ENCODE results near the gene PGBD5. TPM values are rescaled to one million over a fixed set of nuclear protein-coding genes. Genes with fewer than 3 reads are reported as not detected.

The PGBD5 gene
- polyA plus RNA-seq, 1 donor (not counting 4 experiments of a cell fraction or from before 2014, with no cell fraction given), result 0.28 TPM

DNA sequence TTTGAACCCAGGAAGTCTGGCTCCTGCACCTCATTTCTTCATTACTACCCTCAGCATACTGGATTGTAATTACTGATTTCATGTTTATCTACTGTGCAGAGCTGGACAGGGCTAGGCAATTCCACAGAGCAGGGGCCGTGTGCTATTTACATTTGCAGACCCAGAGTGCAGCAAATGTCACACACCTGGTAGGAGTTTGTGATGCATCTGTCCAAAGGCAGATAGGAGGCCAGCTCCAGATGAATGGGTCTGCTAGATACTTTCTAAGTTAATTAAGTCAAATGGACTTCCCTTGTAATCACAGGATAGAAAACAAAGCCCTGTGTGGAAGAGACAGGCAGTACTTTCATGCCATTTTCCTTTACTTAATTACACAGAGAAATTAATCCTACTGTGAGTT is 46.2 kb downstream of the PGBD5 start:
- no peaks in the 10 kb centered on the region for H3K79me2 ChIP-seq (ENCODE audit: control insufficient read depth, insufficient read depth, low read length)
- H4K20me1 ChIP-seq (ENCODE audit: control insufficient read depth, extremely low read depth, insufficient read depth, low read length), result no peaks in the 10 kb centered on the region
- H3K9ac ChIP-seq (ENCODE audit: control insufficient read depth, extremely low read depth, insufficient read depth, low read length), result no peak overlapping the region
- no peak overlapping the region for H2AFZ ChIP-seq (ENCODE audit: control insufficient read depth, low read length)
- TF ChIP-seq, protein P1, sequence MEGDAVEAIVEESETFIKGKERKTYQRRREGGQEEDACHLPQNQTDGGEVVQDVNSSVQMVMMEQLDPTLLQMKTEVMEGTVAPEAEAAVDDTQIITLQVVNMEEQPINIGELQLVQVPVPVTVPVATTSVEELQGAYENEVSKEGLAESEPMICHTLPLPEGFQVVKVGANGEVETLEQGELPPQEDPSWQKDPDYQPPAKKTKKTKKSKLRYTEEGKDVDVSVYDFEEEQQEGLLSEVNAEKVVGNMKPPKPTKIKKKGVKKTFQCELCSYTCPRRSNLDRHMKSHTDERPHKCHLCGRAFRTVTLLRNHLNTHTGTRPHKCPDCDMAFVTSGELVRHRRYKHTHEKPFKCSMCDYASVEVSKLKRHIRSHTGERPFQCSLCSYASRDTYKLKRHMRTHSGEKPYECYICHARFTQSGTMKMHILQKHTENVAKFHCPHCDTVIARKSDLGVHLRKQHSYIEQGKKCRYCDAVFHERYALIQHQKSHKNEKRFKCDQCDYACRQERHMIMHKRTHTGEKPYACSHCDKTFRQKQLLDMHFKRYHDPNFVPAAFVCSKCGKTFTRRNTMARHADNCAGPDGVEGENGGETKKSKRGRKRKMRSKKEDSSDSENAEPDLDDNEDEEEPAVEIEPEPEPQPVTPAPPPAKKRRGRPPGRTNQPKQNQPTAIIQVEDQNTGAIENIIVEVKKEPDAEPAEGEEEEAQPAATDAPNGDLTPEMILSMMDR (optimal IDR thresholded peaks at IDR 0.05 in 1 of 3, IDR thresholded peaks at IDR 0.05 in 1 of 3, conservative IDR thresholded peaks at IDR 0.05 in 1 of 3; ENCODE audit: extremely low read depth in 1 of 3, insufficient read depth in 2 of 3, low read length in 3 of 3), result no peak
- TF ChIP-seq EZH2 (IDR thresholded peaks at IDR 0.05; ENCODE audit: low read length), result no peak
- no peak overlapping the region for H3K27ac ChIP-seq (ENCODE audit: control insufficient read depth, insufficient read depth, low read length)
- H3K9me3 ChIP-seq (ENCODE audit: control insufficient read depth, low read depth, low read length), result peaks cover 6% of the 10 kb centered on the region
- H3K4me2 ChIP-seq (ENCODE audit: control insufficient read depth, extremely low read depth, insufficient read depth, low read depth, low read length), result no peak overlapping the region
- no peak for DNase-seq (ENCODE audit: low read depth, low spot score)
- peaks cover 4% of the 10 kb centered on the region for H3K27me3 ChIP-seq (ENCODE audit: control insufficient read depth, extremely low read depth, insufficient read depth, low read length)
- H3K9me1 ChIP-seq (ENCODE audit: control insufficient read depth, extremely low read depth, insufficient read depth, low read length), result no peaks in the 10 kb centered on the region
- FAIRE-seq, result no peak
- H3K4me3 ChIP-seq (ENCODE audit: control insufficient read depth in 2 of 3, extremely low read depth in 1 of 3, insufficient read depth in 2 of 3, low read depth in 1 of 3, low read length in 3 of 3), result no peak overlapping the region
- H3K36me3 ChIP-seq (ENCODE audit: control insufficient read depth in 2 of 2, extremely low read depth in 1 of 2, insufficient read depth in 2 of 2, low read length in 2 of 2), result no peaks in the 10 kb centered on the region
- dilution Hi-C loops (cut with MboI; ENCODE audit: extremely low pct_ligation_motif_present, low sequenced_read_pairs), result no loop called here
- H3K4me1 ChIP-seq (ENCODE audit: control insufficient read depth, extremely low read depth, insufficient read depth, low read length), result no peaks in the 10 kb centered on the region

DNA sequence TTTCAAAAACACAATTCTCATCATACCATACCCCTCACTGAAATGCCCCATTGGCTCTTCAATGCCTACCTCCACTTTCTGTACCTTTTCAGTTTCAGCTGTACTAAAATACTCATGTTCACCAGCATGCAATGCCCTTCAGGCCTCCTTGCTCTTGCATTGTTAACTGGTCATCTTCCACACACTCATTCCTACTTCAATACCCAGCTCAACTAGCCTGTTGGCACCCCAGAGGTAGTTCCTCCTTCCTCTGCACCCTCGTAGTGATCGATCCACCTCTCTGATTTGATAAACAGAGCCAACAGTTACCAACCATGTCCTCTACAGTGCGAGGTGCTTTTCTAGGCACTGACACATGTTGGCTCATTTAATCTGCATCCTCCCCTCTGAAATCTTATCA is 46.7 kb downstream of the PGBD5 start:
- Histone ChIP-seq H3K4me2 (ENCODE audit: control insufficient read depth, extremely low read depth, insufficient read depth, low read depth, low read length) (no peak overlapping the region), H3K4me3 (ENCODE audit: control insufficient read depth in 2 of 3, extremely low read depth in 1 of 3, insufficient read depth in 2 of 3, low read depth in 1 of 3, low read length in 3 of 3) (no peak overlapping the region), H2AFZ (ENCODE audit: control insufficient read depth, low read length) (no peak overlapping the region), H3K4me1 (ENCODE audit: control insufficient read depth, extremely low read depth, insufficient read depth, low read length) (no peaks in the 10 kb centered on the region), H3K9me3 (ENCODE audit: control insufficient read depth, low read depth, low read length) (peaks cover 6% of the 10 kb centered on the region), H3K9me1 (ENCODE audit: control insufficient read depth, extremely low read depth, insufficient read depth, low read length) (no peaks in the 10 kb centered on the region), H3K27ac (ENCODE audit: control insufficient read depth, insufficient read depth, low read length) (no peak overlapping the region), H3K79me2 (ENCODE audit: control insufficient read depth, insufficient read depth, low read length) (no peaks in the 10 kb centered on the region), H3K9ac (ENCODE audit: control insufficient read depth, extremely low read depth, insufficient read depth, low read length) (no peak overlapping the region), H3K27me3 (ENCODE audit: control insufficient read depth, extremely low read depth, insufficient read depth, low read length) (peaks cover 4% of the 10 kb centered on the region), H3K36me3 (ENCODE audit: control insufficient read depth in 2 of 2, extremely low read depth in 1 of 2, insufficient read depth in 2 of 2, low read length in 2 of 2) (no peaks in the 10 kb centered on the region), H4K20me1 (ENCODE audit: control insufficient read depth, extremely low read depth, insufficient read depth, low read length) (no peaks in the 10 kb centered on the region)
- TF ChIP-seq, protein P1 (optimal IDR thresholded peaks at IDR 0.05 in 1 of 3, IDR thresholded peaks at IDR 0.05 in 1 of 3, conservative IDR thresholded peaks at IDR 0.05 in 1 of 3; ENCODE audit: extremely low read depth in 1 of 3, insufficient read depth in 2 of 3, low read length in 3 of 3), result no peak
- no peak for TF ChIP-seq EZH2 (IDR thresholded peaks at IDR 0.05; ENCODE audit: low read length)
- dilution Hi-C loops (cut with MboI; ENCODE audit: extremely low pct_ligation_motif_present, low sequenced_read_pairs), result no loop called here
- no peak for DNase-seq (ENCODE audit: low read depth, low spot score)
- no peak for FAIRE-seq

All from keratinocyte (primary cell).